ENCODE results near the gene CAPN11.
"Not testable (repeated sequence)": the region's sequence is repeated elsewhere in the genome, so short reads cannot be mapped to it uniquely, and the experiment has no call there.

Gene CAPN11

DNA sequence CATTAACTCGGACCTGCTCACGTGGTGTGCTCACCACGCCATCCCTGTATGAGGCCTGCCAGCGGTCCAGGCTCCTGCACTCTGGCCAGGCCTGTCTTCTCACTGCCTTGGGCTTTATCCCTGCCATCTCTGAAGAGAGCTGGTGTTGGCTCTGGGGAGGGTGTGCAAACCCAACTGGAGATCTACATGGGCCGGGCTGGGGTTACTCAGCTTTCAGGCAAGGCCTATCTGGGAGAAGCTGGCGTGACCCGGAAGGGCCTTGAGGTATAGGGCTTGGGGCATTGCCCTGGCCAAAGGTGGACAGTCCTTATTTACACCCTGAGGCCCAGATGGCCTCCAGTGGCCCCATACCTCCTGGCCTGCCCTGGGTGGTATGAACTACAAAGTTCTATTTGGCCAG lies 69.8 kb downstream of the CAPN11 start:
- DNase-seq (ENCODE audit: low read depth): no peak

DNA sequence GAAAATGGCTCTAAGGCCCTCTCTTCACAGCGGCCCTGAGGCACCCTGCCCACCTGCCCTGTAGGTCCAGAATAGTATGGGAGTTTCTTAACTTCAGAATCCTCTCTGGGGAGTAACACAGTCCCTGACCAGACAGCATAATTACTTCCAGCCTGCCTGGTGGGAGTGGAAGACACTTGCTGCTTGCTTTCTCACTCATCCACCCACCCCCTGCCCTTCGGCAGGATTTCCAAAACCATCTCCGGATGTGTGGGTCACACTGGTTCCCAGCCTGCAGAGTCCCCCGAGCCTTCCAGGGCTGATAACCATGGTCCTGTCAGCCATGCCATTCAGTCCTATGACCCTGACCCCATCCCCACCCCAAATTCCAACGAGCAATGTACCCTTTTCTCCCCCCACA lies 70.2 kb downstream of the CAPN11 start:
- no peak for DNase-seq (ENCODE audit: low read depth)

DNA sequence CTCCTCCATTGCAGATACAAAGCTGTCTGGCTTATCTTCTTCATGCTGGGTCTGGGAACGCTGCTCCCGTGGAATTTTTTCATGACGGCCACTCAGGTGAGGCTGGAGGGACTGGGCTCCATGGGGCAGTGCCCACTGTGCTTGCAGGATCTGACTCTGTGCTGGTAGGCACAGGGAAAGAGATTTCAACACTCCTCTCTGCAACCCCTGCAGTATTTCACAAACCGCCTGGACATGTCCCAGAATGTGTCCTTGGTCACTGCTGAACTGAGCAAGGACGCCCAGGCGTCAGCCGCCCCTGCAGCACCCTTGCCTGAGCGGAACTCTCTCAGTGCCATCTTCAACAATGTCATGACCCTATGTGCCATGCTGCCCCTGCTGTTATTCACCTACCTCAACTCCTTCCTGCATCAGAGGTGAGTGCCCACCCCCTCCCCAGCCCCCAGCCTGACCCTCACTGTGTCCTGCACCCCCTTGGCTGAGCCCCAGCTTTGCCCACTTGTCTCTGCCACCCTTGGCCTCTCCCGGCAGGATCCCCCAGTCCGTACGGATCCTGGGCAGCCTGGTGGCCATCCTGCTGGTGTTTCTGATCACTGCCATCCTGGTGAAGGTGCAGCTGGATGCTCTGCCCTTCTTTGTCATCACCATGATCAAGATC lies 70.9 kb downstream of the CAPN11 start:
- DNase-seq (ENCODE audit: low read depth): no peak

DNA sequence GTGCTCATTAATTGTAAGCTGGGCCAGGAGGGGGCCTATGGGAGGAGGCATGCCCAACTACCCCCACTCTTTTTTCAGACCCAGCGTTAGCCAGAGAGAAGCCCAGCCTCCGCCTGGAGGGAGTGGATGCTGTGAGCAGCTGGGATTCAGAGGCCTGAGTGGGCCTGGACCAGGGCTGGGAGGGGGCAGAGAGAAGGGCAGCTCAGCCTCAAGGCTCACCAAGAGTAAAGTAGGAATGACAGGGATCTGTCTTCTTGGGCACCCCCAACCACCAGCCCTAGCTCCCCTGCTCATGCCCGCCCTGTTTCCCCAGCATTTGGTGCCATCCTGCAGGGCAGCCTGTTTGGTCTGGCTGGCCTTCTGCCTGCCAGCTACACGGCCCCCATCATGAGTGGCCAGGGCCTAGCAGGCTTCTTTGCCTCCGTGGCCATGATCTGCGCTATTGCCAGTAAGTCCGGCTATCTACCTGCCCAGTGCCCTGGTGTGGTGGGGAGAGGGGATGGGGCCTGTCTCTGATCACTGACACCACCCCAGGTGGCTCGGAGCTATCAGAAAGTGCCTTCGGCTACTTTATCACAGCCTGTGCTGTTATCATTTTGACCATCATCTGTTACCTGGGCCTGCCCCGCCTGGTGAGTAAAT lies 71.5 kb downstream of the CAPN11 start:
- DNase-seq (ENCODE audit: low read depth): no peak

DNA sequence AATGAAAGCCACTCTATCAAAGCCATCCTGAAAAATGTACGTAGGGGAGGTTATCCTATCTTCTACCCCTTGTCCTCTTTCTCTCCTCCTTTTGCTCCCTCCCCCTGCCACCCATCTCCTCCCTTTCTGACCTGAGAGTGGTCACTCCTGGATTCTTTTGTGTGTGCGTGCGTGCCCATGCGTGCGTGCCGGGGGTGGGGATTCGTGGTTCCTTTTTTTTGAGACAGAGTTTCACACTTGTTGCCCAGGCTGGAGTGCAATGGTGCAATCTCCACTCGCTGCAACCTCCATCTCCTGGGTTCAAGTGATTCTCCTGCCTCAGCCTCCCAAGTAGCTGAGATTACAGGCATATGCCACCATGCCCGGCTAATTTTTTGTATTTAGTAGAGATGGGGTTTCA lies 72.8 kb downstream of the CAPN11 start:
- DNase-seq (ENCODE audit: low read depth): not testable (repeated sequence)

DNA sequence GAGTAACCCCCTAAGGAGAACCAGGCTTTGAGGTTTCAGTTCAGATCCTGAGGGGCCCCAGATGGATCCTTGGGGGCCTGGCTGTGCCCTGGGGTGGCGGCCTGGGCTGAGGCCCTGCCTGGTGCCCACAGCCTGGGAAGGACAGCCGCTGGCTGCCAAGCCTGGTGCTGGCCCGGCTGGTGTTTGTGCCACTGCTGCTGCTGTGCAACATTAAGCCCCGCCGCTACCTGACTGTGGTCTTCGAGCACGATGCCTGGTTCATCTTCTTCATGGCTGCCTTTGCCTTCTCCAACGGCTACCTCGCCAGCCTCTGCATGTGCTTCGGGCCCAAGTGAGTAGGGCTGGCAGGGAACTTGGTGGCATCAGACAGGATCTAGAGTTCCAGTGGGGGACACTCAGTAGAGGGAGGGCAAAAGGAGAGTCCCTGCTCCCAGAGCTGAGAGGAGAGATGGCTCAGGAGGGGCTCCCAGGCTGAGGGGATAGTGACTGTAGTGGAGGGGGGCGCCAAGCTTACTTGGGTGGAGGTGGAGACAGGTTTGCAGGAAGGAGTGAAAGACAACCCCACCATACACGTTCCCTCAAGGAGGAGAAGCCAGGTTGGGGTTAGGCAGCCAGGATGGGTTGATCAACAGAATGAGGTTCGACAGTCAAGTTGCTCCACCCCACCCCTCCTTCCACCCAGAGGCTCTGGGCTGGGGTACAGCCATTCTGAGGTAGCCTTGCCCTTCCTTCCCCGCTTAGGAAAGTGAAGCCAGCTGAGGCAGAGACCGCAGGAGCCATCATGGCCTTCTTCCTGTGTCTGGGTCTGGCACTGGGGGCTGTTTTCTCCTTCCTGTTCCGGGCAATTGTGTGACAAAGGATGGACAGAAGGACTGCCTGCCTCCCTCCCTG lies 74.3 kb downstream of the CAPN11 start:
- DNase-seq (ENCODE audit: low read depth): no peak

DNA sequence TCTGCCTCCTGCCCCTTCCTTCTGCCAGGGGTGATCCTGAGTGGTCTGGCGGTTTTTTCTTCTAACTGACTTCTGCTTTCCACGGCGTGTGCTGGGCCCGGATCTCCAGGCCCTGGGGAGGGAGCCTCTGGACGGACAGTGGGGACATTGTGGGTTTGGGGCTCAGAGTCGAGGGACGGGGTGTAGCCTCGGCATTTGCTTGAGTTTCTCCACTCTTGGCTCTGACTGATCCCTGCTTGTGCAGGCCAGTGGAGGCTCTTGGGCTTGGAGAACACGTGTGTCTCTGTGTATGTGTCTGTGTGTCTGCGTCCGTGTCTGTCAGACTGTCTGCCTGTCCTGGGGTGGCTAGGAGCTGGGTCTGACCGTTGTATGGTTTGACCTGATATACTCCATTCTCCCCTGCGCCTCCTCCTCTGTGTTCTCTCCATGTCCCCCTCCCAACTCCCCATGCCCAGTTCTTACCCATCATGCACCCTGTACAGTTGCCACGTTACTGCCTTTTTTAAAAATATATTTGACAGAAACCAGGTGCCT lies 75.0 kb downstream of the CAPN11 start:
- no peak for DNase-seq (ENCODE audit: low read depth)
